Measurements from ENCODE around the gene ZNF516. TPM values are rescaled to one million over a fixed set of nuclear protein-coding genes. Genes with fewer than 3 reads are reported as not detected.

Gene ZNF516
- total RNA-seq, 1 donor from 2014 or later, result 11.5 TPM

GRCh38 chr18:76458522-76459311, 36.3 kb downstream of the ZNF516 start:
- H3K4me1 ChIP-seq, result peaks cover 51% of the 10 kb centered on the region
- H3K27me3 ChIP-seq (ENCODE audit: low read depth), result no peaks in the 10 kb centered on the region
- intact Hi-C loops (cut with micrococcal nuclease), result no loop called here
- peak overlapping the region; percentile 44 for H3K4me3 ChIP-seq
- no peaks in the 10 kb centered on the region for H3K9me3 ChIP-seq (replicated peaks)
- peak overlapping the region; percentile 61 for H3K27ac ChIP-seq (replicated peaks)
- peaks cover 7% of the 10 kb centered on the region for H3K36me3 ChIP-seq
- TF ChIP-seq CTCF (IDR thresholded peaks at IDR 0.05; ENCODE audit: borderline replicate concordance), result no peak
- no peak for DNase-seq

DNA sequence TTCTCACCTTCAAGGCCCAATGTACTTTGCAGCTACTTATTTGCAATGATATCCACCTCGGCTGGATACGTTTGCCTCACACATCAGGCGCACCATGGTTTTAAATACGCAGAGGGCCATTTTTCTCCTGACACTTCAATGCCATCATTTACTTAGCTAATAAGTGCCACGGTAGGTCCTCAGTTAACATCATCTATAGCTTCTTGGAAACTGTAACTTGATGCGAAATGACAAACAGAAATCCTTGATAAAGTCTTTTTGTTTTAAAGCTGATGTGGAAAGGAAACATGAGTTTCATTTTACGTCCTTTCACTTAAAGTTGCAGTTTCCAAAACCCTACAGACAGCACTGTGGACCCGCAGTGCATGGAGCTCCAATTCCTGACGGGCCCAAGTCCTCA, 37.1 kb downstream of the ZNF516 start:
- Histone ChIP-seq H3K27me3 (ENCODE audit: low read depth) (no peaks in the 10 kb centered on the region), H3K4me3 (no peak overlapping the region), H3K36me3 (peaks cover 7% of the 10 kb centered on the region), H3K27ac (replicated peaks) (no peak overlapping the region), H3K9me3 (replicated peaks) (no peaks in the 10 kb centered on the region), H3K4me1 (peaks cover 58% of the 10 kb centered on the region)
- no peak for TF ChIP-seq CTCF (IDR thresholded peaks at IDR 0.05; ENCODE audit: borderline replicate concordance)
- intact Hi-C loops (cut with micrococcal nuclease), result no loop called here
- no peak for DNase-seq

GRCh38 chr18:76457475-76457874, 37.6 kb downstream of the ZNF516 start:
- Histone ChIP-seq H3K27me3 (ENCODE audit: low read depth) (no peaks in the 10 kb centered on the region), H3K36me3 (peaks cover 7% of the 10 kb centered on the region), H3K27ac (replicated peaks) (no peak overlapping the region), H3K9me3 (replicated peaks) (no peaks in the 10 kb centered on the region), H3K4me3 (no peak overlapping the region), H3K4me1 (peaks cover 62% of the 10 kb centered on the region)
- intact Hi-C loops (cut with micrococcal nuclease), result no loop called here
- DNase-seq, result no peak
- no peak for TF ChIP-seq CTCF (IDR thresholded peaks at IDR 0.05; ENCODE audit: borderline replicate concordance)

DNA sequence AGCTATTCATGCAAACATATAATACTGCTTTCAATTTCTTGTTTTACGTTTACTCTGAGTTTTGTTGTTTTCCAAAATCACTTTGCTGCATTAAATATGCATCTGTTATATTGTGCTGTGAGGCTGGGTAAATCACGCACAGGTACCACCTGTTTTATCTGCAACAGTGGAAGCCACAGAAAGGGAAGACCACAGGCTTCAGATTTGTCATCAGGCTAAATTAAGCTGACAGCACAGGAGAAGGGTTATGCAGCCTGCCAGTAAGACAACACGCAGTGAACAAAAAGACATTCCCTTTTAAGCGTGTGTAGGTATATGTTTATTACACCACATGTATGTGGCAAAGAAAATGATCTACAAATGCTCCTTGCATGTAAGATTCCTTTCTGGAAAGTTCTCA, 38.2 kb downstream of the ZNF516 start:
- Histone ChIP-seq H3K36me3 (peaks cover 4% of the 10 kb centered on the region), H3K4me3 (no peak overlapping the region), H3K9me3 (replicated peaks) (no peaks in the 10 kb centered on the region), H3K4me1 (peaks cover 69% of the 10 kb centered on the region), H3K27ac (replicated peaks) (no peak overlapping the region), H3K27me3 (ENCODE audit: low read depth) (no peaks in the 10 kb centered on the region)
- intact Hi-C loops (cut with micrococcal nuclease), result no loop called here
- TF ChIP-seq CTCF (IDR thresholded peaks at IDR 0.05; ENCODE audit: borderline replicate concordance), result no peak
- no peak for DNase-seq

DNA sequence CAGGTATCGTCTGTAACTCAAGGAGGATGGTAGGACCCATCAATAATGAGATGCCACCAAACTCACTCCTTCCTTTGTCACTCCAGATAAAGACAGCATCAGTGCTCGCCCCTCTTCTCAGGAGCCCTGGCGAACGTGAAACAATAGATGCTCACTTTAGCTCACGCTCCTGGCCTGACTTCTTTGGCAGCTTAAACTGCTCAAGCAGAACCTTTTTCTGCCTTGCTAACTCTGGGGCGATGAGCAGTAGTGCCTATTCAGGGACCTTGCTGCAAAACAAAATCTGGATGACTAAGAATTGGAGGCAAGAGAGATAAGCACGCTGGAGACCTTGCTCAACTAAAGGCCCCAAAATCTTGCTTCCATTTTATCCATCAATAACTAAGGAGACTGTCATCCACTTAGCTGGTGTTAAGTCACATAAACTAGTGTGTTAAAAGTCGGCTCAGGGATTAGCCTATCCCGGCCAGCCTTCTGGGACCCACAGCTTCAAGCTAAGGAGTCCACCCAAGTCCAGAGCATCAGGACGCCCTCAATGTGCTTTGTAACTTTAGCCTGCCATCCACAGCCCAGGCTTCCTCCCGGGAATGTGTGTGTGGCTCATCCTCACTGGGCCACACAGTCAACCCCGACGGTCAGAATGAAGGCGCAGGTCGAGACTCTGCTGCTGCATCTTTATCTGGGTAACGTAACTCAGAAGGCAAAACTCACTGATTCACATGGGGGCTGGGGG, 38.9 kb downstream of the ZNF516 start:
- Histone ChIP-seq H3K4me3 (no peak overlapping the region), H3K27me3 (ENCODE audit: low read depth) (no peaks in the 10 kb centered on the region), H3K4me1 (peaks cover 75% of the 10 kb centered on the region), H3K9me3 (replicated peaks) (no peaks in the 10 kb centered on the region), H3K27ac (replicated peaks) (no peak overlapping the region), H3K36me3 (peaks cover 3% of the 10 kb centered on the region)
- DNase-seq, result no peak
- TF ChIP-seq CTCF (IDR thresholded peaks at IDR 0.05; ENCODE audit: borderline replicate concordance), result no peak
- intact Hi-C loops (cut with micrococcal nuclease), result no loop called here
